Lung (tissue), 12 donors: ENCODE data around the gene SPATA22. TPM values are rescaled to one million over a fixed set of nuclear protein-coding genes. Genes with fewer than 3 reads are reported as not detected.

ENCODE experiments used
- ATAC-seq: fragments of 200-7000 bp; cut with Tn5 transposase; one replicate; pipeline ENCODE4 v1.9.1; 2020; ENCODE audit warnings: moderate number of reproducible peaks; ENCODE audit not compliant: insufficient read depth, low FRiP score
- DNase-seq, 3 donors: peaks; one replicate each; pipeline ENCODE4 v3.0.0-alpha.2; 2013 to 2017
- H3K27ac ChIP-seq, 2 donors: one replicate each; pipeline ENCODE4 v1.5.1; 2013; ENCODE audit warnings: mild to moderate bottlenecking in 2 of 2, moderate library complexity in 2 of 2, control low read depth in 1 of 2, inconsistent platforms in 1 of 2, low read depth in 1 of 2, low read length in 1 of 2
- H3K27me3 ChIP-seq, 3 donors: one replicate each; pipeline ENCODE4 v1.5.1; 2013; ENCODE audit warnings: low read length in 2 of 3; ENCODE audit not compliant: control insufficient read depth in 3 of 3, insufficient read depth in 3 of 3
- H3K36me3 ChIP-seq, 4 donors: one replicate each; pipeline ENCODE4 v1.5.1; 2013; ENCODE audit warnings: low read length in 4 of 4, mild to moderate bottlenecking in 1 of 4, moderate library complexity in 1 of 4; ENCODE audit not compliant: control insufficient read depth in 4 of 4, insufficient read depth in 4 of 4
- H3K4me1 ChIP-seq, 5 donors: one replicate each; pipeline ENCODE4 v1.5.1; 2013; ENCODE audit warnings: low read length in 5 of 5, mild to moderate bottlenecking in 2 of 5, moderate library complexity in 1 of 5; ENCODE audit not compliant: control insufficient read depth in 5 of 5, insufficient read depth in 5 of 5
- H3K4me3 ChIP-seq: one replicate; pipeline ENCODE4 v1.5.1; 2013; ENCODE audit warnings: mild to moderate bottlenecking, control low read depth, moderate library complexity
- H3K9ac ChIP-seq, 2 donors: one replicate each; pipeline ENCODE4 v1.5.1; 2013; ENCODE audit warnings: low read length in 2 of 2, control low read depth in 1 of 2; ENCODE audit not compliant: insufficient read depth in 1 of 2
- H3K9me3 ChIP-seq, 4 donors: one replicate each; pipeline ENCODE4 v1.5.1; 2013; ENCODE audit warnings: low read length in 3 of 4, mild to moderate bottlenecking in 1 of 4, moderate library complexity in 1 of 4; ENCODE audit not compliant: control insufficient read depth in 4 of 4, insufficient read depth in 3 of 4
- CTCF ChIP-seq: IDR thresholded peaks from 2 replicates; pipeline ENCODE4 v1.5.1; 2012; ENCODE audit warnings: mild to moderate bottlenecking; ENCODE audit errors: control extremely low read depth, extremely low read depth
- WGBS, 2 donors: extraction: QIAGEN DNeasy Blood & Tissue Kit; methylation state at CpG; one replicate each; pipeline ENCODE4 v1.1.7; 2013; 5-methylcytosine and 5-hydroxymethylcytosine counted together
- polyA plus RNA-seq, 2 donors: library from polyadenylated mRNA; stranded (reverse); fragments of 200-250 nt; gene quantifications; one replicate each; pipeline ENCODE4 v1.2.1, GENCODE V29; 2013
- total RNA-seq, 2 donors: library from RNA; depleted of rRNA in 1 of 2; stranded (reverse); fragments of >200 nt in 1 of 2; gene quantifications; one replicate each; pipeline ENCODE4 v1.2.1, GENCODE V29; 2014 to 2021
- donor health status: control.
- donor health status: control.
- donor health status: Bipolar disorder and iron deficiency.
- donor health status: healthy.
- donor health status: DM: yes; HTN: yes; CAD: no.

SPATA22 gene
- total and polyA plus RNA-seq, 4 donors: 0.06 to 0.12 TPM; not detected in 2

- DNase-seq (no peak), ATAC-seq (no peak)
- H3K4me3 ChIP-seq: no peak overlapping the region
- H3K9ac ChIP-seq: no peak overlapping the region
- no peak overlapping the region for H3K27ac ChIP-seq
- no peaks in the 10 kb centered on the region for H3K9me3 ChIP-seq
- H3K4me1 ChIP-seq: peaks cover 0 to 11% (median 6%) of the 10 kb centered on the region in 5 donors
- WGBS, 2 donors: 89 to 93% methylated on average over 7 of the region's 7 CpGs
- no peak for TF ChIP-seq CTCF
- no peaks in the 10 kb centered on the region for H3K27me3 ChIP-seq
- H3K36me3 ChIP-seq: peaks cover 0 to 3% (median 0%) of the 10 kb centered on the region in 4 donors
These were observed 33.4 kb upstream of the SPATA22 start for GRCh38 chr17:3505008-3505407.

- TF ChIP-seq CTCF: no peak
- ATAC-seq (no peak), DNase-seq (no peak)
- Histone ChIP-seq H3K4me3 (no peak overlapping the region), H3K27ac (no peak overlapping the region), H3K36me3 (peaks cover 0 to 3% (median 1%) of the 10 kb centered on the region in 4 donors), H3K4me1 (peaks cover 0 to 15% (median 6%) of the 10 kb centered on the region in 5 donors), H3K9ac (no peak overlapping the region), H3K27me3 (no peaks in the 10 kb centered on the region), H3K9me3 (no peaks in the 10 kb centered on the region)
- WGBS, 2 donors: 71 to 89% methylated on average over 1 of the region's 1 CpG
These were observed 31.7 kb upstream of the SPATA22 start for GRCh38 chr17:3503285-3503684.

GRCh38 chr17:3502466-3502865, 30.8 kb upstream of the SPATA22 start:
- Histone ChIP-seq H3K4me3 (no peak overlapping the region), H3K27ac (no peak overlapping the region), H3K27me3 (no peaks in the 10 kb centered on the region), H3K9me3 (no peaks in the 10 kb centered on the region), H3K36me3 (peaks cover 0 to 3% (median 1%) of the 10 kb centered on the region in 4 donors), H3K4me1 (peaks cover 0 to 15% (median 6%) of the 10 kb centered on the region in 5 donors), H3K9ac (peak overlapping the region in 1 of 2 donors; percentile 49)
- WGBS, 2 donors: 69 to 74% methylated on average over 5 of the region's 5 CpGs
- ATAC-seq (no peak), DNase-seq (peak in 1 of 3 donors; percentile 63)
- no peak for TF ChIP-seq CTCF

- peaks cover 0 to 3% (median 1%) of the 10 kb centered on the region in 4 donors for H3K36me3 ChIP-seq
- H3K4me3 ChIP-seq: no peak overlapping the region
- H3K9me3 ChIP-seq: no peaks in the 10 kb centered on the region
- DNase-seq: peak in 2 of 3 donors; percentile 51 to 56
- no peak for TF ChIP-seq CTCF
- no peak overlapping the region for H3K27ac ChIP-seq
- H3K4me1 ChIP-seq: peaks cover 0 to 15% (median 6%) of the 10 kb centered on the region in 5 donors
- no peak overlapping the region for H3K9ac ChIP-seq
- 71 to 82% methylated on average over 5 of the region's 5 CpGs for WGBS, 2 donors
- no peak for ATAC-seq
- no peaks in the 10 kb centered on the region for H3K27me3 ChIP-seq
These were observed 29.7 kb upstream of the SPATA22 start for GRCh38 chr17:3501344-3501743.
